GM19023 (cell line): ENCODE results near the gene AMOT.

ENCODE experiments used
- ATAC-seq: cut with Tn5 transposase; IDR thresholded peaks from one replicate; pipeline ENCODE4 v1.9.1; 2021; ENCODE audit warnings: mild to moderate bottlenecking, moderate library complexity; ENCODE audit not compliant: unreplicated experiment

Gene AMOT

GRCh38 chrX:112802541-112802940 lies 38.1 kb downstream of the AMOT start:
- ATAC-seq: no peak

DNA sequence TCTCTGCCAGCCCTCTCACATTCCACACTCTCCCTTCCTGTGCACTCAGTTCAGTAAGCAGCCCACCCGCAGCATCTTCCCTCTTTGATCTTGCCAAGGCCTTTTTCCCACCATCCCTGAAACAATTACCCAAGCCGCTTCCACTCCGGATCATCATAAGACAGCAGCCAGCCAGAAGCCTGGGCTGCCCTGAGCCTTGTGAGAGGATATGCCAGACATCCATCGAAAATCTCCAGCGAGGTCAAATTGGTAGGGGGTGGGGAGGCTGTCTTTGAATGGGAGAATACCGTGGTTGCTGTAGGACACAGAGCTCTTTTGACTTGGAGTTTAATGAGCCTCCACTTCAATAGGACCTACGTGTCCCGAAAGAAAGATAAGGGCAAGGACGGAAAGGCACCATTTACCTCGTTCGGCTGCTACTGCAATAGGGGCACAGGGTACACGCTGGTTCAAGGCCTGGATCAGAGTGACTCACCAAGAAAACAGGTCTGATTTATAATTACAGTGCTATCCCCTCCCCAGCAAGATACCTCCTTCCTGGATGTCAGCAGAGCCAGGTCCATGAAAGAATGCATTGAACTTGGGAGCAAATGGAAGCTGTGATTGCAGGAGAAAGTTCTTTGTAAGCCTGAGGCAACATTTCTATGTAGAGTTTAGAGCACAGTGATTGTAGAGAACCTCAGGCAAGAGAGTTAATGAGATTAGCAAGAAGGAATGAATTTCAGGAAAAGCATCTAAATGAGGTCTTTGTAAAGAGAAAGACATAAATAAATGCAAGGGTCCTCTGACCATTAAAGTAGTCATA lies 39.5 kb downstream of the AMOT start:
- no peak for ATAC-seq

DNA sequence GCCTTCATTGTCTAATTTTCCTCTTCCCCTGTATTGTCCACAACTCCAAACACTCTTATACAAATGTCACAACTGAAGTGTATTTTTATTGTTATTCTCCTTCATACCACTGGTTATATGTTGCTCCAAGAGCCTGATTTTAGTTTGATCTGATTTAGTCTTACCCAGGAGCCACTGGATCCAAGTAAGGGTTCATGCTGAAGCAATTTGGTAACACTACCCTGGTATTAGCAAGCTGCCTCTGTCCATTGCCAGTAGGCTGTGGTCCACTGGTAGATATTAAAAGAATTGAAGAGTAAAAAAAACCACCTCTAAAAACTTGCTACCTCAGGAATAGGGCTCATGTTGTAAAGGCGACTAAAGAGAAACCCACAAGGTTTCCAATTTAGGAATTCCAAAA lies 41.2 kb downstream of the AMOT start:
- ATAC-seq: no peak

DNA sequence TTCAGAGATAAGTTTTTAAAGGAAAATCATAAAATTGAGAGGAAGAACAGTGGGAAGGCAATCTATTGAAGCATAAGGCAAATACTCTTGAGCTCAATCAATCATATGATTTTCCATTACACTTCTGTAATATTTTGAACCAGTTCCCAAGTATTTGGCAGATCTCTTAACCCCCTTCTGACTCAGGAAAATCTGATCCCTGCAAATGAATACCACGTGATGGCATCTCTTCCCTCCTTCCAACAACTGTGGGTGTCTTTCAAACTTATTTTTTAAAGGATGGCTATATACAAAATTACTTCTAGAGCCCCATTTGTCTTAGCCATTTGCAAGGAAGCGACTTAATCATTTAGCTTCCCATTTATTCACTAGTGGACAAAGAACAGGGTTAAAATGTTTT lies 41.9 kb downstream of the AMOT start:
- no peak for ATAC-seq

- ATAC-seq: no peak
Observed at GRCh38 chrX:112789931-112790330, 50.7 kb downstream of the AMOT start.

GRCh38 chrX:112786076-112786475 lies 54.6 kb downstream of the AMOT start:
- ATAC-seq: no peak

DNA sequence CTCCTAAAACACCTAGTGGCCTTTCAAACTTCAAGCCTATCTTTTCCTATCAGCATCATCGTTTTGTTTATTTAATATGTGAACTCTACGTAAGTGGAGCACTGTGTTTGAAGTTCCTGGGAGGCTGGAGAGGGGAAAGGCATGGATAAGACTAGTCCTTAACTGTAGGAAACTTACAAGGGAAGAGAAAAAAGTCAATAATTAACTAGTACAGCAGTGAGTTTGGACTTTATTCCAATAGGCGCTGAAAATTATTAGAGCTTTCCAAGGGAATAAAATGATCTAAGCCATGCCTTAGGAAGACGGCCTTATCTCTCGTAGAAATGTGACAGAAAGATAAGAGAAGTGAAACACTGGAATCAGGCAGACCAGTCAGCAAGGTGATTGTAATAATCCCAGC lies 55.3 kb downstream of the AMOT start:
- no peak for ATAC-seq

- ATAC-seq: no peak
Observed at GRCh38 chrX:112784692-112785091, 55.9 kb downstream of the AMOT start.

GRCh38 chrX:112779139-112779538 lies 61.5 kb downstream of the AMOT start:
- no peak for ATAC-seq

DNA sequence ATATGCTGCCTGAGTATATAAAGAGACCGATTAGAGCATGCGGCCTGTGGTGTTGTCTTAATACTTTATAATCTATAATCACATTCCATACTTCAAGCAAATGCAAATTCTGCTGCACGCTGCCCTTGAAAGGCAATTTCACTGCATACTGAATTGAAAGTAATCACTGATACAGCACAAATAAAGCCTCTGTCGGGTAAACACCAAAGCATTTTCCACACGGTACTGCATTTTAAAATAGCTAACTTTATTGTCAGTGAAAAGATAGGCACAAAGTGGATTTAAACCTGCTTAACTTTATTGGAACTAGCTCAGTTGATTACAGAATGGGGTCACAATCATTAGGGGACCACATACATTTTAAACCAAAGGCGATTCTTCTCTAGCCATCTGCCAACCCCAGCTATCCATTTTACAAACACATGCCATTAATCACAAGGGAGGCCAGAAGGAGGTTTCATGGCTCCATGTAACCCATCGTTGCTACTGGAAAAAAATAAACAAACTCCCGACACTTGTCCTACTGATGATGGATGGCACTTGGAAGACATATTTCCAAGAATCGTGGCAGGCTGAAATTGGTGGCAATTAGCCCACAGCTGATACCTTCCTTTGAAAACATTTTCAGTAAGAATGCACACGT lies 65.9 kb downstream of the AMOT start:
- ATAC-seq: no peak

- ATAC-seq: no peak
Observed at GRCh38 chrX:112774142-112774541, 66.5 kb downstream of the AMOT start.

DNA sequence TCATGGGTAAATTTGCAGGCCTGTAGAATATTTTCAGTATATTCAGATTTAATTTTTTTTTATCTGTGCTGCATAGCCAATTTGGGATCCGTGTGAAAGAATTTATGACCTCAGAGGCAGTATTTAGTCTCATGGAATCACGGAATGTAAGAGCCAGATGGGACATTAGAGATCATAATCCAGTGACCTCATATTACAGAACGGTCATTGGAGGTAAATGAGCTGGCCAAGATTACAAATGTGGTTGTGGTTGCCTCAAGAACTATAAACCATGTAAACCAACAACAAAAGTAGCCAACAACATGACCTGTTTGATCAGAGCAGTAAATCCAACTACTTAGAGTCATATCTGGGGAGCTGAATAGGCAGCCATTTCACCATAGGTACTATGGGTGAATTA lies 71.6 kb downstream of the AMOT start:
- no peak for ATAC-seq

- ATAC-seq: no peak
Observed at GRCh38 chrX:112768563-112768962, 72.1 kb downstream of the AMOT start.

GRCh38 chrX:112766774-112767173 lies 73.9 kb downstream of the AMOT start:
- no peak for ATAC-seq

DNA sequence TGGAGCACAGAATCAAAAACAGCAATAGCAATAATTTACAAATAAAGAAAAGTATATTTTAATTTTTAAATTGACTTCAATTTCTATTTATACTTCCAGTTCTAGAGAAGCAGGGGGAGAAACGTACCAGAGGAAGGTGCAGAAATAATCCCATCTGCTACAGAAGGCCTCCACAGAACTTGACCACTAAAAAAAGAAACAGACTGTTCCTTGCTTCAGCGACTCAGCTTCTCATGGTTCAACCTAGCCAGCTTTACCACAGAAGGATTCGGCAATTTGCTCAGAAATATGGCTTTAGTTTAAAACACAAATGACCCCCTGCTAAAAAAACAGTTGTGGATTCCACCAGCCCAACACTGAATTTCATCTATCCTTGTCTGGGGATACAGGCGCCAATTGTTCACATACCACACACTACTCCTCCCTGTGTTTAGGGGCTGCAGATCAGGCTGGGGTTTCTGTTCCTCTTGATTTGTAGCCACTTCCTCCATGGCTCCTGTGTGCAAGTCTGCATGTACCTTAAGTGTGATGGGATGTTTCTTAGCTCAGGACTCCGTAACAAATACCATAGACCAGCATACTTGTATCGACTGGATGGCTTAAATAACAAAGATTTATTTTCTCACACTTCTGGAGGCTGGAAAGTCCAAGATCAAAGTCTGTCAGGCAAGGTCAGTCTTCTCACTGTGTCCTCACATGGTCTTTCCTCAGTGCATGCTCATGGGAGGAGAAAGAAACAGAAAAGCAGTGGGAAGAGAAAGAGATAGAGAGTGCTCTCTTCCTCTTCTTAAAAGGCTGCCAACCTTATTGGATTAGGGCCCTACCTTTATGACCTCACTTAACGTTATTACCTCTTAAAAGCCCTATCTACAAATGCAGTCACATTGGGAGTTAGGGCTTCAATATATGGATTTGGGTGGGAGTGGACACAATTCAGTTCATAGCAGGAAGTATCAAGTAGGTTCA lies 79.1 kb downstream of the AMOT start:
- peak; percentile 79 for ATAC-seq

DNA sequence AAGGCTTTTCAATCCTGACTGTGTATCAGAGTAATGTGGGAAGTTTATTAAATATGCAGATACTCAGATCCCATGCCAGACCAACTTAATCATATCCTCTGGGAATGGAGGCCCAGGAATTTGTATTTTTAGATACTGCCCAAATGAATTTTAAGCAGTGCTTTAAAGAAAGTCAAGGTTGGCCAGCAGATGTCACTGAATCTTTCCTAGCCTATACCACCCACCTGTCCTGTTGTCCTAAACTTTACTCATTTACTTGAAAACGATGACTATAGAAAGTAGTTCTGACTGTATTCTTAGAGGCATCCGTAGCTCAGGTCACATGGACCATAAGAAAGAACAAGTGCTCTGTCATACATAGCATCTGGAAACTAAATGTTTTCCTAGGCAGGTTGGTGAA lies 79.9 kb downstream of the AMOT start:
- peak; percentile 46 for ATAC-seq

DNA sequence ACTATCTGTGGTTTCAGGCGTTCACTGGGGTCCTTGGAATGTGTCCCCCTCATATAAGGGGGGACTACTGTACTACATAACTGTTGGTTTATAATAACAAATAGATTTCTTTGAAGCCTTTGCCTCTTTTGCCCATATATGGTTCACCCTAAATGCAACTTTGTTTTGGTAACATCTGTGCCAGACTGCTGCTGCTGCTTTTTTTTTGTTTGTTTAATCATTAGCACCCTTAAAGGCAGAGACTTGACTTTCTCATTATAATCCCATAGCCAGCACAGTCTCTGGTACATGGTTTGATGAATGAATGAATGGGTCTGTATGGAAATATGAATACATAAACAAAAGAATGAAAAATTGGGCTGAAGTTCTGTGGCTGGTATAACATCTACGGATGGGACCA lies 80.7 kb downstream of the AMOT start:
- no peak for ATAC-seq

DNA sequence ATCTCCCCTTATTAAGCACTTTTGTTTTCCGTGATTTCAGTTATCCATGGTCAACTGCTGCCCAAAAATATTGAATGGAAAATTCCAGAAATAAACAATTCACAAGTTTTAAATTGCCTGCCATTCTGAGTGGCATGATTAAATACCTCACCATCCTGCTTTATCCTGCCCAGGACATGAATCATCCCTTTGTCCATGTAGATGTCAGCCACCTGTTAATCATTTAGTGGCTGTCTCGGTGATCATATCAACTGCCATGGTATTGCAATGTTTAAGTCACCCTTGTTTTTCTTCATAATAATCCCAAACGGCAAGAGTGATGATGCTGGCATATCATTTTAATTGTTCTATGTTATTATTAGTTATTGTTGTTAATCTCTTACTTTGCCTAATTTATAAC lies 81.1 kb downstream of the AMOT start:
- ATAC-seq: no peak

- ATAC-seq: no peak
Observed at GRCh38 chrX:112757946-112758345, 82.7 kb downstream of the AMOT start.

- ATAC-seq: no peak
Observed at GRCh38 chrX:112753116-112753515, 87.5 kb downstream of the AMOT start.

DNA sequence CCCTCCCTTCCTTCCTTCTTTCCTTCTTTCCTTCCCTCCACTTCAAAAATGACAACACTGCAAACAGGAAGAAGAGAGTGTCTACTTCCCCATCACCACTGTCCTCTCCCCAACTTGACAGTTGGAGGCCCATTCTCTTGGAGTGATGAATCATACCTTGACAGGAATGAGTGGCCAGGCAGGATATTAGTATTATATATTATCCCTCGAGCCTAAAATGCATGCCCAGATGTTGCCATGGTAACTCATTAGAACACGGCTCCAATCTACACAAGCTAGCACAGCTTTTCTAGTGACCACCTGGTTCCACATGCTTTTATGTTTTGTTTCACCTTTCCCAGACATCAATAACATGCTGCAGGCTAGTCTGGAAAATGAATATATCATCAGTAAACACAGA lies 89.6 kb downstream of the AMOT start:
- ATAC-seq: no peak
